Umbilical cord (tissue), 2 donors: Measurements from ENCODE around the gene ISLR2. TPM values are rescaled to one million over a fixed set of nuclear protein-coding genes. Genes with fewer than 3 reads are reported as not detected.
"Not testable (repeated sequence)": the region's sequence is repeated elsewhere in the genome, so short reads cannot be mapped to it uniquely, and the experiment has no call there.

ENCODE experiments used
- DNase-seq: peaks from one replicate; pipeline ENCODE4 v3.0.0-alpha.2; 2015; ENCODE audit warnings: low spot score
- total RNA-seq: library from RNA; depleted of rRNA; stranded (reverse); fragments of >200 nt; gene quantifications from one replicate; pipeline ENCODE4 v1.2.3, GENCODE V29; 2014; ENCODE audit warnings: low replicate concordance; ENCODE audit not compliant: insufficient read depth

Gene ISLR2
- total RNA-seq, 1 donor from 2014 or later, result 2.6 TPM

GRCh38 chr15:74156678-74157411, 26.5 kb downstream of the ISLR2 start:
- peak; percentile 87 for DNase-seq

GRCh38 chr15:74157868-74158827, 27.8 kb downstream of the ISLR2 start:
- no peak for DNase-seq

DNA sequence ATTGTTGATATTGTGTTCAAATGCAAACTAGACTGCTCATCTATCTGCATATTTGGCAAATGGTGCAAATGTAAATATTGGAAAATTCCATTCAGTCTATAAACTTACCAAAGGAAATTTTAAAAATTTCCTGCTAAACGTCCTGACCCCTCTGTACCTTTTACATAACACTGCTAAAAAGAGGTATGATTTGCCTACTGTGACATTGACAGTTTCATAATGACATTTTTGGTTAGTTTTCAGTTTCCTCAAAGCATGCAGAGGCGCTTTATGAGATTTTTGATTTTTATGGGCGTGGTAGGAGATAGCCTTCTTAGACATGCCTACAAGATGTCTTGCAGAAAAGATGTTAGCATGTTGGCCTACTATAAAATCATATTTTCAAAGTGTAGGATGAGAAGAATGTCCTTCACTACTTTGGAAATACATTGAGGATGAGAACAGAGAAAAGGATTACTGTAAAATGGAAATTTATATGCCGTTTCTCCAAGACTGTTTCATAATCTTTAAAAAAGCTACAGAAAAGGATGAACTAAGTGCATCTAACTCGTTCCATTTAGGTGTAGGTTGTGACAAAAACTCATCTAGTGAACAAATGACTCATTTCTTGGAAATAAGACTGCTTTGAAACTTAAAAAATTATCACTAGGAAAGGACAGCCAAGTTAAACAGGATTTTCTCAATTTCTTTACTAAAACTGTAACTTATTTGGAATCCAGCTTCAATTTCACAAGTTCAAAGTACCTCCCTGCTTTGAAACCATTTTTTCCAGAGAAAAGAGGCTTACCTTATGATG, 28.7 kb downstream of the ISLR2 start:
- DNase-seq, result no peak

GRCh38 chr15:74159773-74160172, 29.4 kb downstream of the ISLR2 start:
- DNase-seq, result no peak

- DNase-seq, result not testable (repeated sequence)
These were observed 30.0 kb downstream of the ISLR2 start for GRCh38 chr15:74160390-74160789.

DNA sequence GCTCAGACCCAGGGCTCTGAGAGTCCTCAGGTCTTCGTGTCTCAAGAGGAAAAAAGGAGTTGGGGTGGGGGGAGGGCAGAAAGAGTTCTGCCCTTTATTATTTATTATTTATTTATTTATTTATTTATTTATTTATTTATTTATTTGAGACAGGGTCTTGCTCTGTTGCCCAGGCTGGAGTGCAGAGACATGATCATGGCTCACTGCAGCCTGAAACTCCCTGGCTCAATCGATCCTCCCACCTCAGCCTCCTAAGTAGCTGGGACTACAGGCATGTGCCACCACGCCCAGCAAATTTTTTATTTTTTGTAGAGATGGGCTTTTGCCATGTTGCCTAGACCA, 31.8 kb downstream of the ISLR2 start:
- DNase-seq, result not testable (repeated sequence)

DNA sequence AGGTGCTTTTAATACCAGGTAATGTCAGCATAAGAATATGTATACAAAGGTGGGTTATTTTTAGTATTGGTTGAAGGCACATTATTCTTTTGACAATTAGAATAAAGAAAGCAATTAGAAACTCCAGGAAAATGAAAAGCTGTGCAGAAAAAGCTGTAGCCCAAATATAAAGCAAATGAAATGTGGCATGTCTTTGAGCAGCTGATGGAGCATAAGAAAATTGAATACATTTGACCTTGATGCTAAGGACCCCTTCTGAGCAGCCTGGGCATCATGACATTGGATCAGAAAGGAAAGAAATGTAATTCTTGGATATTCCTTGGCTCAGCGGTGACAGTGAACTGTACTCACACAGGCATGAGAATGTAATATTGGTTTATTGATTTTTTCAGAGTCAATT, 35.1 kb downstream of the ISLR2 start:
- DNase-seq, result no peak

DNA sequence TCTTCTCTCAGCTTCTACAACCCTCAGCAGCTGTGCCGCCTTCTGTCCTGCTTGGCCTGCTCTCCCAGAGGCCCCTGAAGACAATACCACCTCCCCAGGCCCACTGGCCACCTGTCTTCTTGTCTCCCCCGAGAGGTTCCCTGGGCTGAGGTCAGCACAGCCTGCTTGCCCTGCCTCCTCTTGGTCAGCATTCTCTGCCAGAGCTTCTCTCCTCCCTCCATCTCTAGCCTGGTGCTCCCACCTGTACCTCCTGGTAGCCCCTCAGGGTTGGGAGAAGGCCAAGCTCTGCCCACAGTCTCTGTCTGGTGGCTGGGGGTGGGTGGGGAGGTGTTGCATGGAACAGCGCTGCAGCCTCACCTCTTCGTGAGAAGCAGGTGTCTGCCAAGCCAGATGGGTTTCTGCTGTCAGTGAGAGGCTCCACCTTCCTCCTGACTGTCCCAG, 37.5 kb downstream of the ISLR2 start:
- no peak for DNase-seq

DNA sequence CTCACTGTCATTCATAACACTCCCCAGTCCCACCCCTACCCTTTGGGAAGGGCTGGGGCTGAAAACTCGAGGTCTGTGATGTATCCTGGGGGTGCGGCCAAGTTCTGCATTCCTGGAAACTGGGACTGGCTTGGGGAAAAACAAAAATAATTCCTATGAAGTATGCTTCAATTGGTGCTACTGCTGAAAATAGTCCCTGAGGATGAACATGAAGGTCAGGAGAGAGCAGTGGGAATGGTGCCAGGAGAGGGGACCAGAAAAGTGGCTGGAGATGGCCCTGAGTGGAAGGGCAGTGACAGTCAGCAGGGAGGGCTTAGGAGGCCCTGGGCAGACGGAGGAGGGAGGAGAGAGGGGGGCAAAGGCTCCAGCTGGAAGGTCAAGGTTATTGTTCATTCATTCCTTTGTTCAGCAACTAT, 38.3 kb downstream of the ISLR2 start:
- peak; percentile 68 for DNase-seq

GRCh38 chr15:74170071-74170844, 39.9 kb downstream of the ISLR2 start:
- DNase-seq, result peak; percentile 71

- DNase-seq, result no peak
These were observed 40.6 kb downstream of the ISLR2 start for GRCh38 chr15:74170875-74171578.

DNA sequence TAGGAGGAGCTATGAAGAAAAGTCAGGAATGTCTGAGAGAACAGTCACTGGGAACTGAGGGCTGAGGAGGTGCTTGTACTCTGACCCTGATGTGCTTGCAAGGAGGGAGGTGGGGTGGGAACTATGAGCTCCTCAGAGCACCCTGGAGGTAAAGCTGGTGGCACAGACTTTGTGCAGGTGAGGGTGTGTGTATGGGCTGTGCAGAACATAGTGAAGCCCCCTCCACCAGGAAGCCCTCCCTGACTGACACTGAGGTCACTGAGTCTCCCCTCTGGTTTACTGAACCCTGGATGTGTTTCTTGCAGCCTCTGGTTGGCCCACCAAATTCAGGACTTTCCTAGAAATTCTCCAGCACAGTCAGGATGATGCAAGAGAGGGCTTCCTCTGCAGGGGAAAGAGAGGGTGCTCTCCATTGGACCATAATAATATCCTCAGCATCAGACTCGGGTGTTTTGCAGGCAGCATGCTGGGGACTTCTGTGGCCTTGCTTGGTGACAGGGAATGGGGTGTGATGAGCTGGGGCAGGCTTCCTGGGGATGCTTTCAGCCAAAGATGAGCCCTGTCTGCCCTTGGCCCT, 41.7 kb downstream of the ISLR2 start:
- DNase-seq, result no peak

DNA sequence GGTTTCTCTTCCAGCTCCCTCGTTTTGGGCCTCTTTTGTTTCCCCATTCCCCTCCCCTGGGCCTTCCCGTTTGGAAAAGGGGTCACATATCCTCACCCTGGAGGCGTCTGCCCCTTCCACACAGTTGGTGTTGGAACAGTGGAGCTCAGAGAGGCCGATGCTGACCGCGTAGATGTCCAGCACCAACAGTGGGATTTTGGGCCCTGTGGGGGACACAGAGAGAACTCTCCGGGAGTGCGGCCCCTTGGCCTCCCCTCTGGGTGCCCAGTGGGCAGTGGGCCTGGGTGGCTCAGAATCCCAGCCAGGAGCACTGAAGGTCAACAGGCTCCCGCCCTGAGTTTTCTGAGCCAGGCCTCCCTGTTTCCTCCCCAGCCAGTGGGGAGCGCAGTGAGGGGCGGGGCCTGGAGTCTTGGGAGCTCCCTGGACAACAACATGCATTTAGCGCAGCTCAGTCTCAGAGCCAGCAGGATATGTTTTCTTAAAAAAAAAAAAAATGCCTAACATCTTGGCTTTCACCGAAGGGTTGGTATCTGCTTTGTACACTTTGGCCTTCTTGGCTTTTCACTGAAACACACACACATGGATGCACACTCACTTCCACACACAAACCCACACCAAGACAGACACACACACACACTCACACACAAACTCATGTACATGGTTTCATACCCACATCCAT, 42.5 kb downstream of the ISLR2 start:
- peak; percentile 95 for DNase-seq

DNA sequence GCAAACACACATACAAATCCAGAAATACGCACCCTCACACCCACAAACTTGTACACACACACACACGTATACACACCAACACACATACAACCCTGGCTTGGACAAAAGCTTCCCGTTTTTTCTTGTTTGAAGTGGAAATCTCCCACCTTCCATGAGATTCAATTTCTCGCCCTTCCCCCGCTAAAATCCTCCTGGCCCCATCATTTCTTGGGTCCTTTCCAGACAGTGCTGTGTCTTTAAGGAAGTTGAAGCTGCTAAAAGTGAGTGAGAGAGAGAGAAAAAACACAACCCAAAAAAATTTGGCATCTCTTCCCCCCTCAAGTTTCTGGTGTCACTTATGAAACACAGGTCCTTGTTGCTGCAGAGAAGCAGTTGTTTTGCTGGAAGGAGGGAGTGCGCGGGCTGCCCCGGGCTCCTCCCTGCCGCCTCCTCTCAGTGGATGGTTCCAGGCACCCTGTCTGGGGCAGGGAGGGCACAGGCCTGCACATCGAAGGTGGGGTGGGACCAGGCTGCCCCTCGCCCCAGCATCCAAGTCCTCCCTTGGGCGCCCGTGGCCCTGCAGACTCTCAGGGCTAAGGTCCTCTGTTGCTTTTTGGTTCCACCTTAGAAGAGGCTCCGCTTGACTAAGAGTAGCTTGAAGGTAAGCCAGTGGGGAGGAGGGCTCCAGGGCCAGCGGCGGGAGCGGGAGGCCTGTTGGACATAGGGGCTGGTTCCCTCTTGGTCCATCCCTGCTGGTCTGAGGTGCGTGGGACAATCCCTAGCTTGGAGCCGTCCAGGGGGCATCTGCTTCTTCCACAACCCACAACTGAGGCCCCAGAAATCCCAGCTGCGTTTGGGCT, 43.2 kb downstream of the ISLR2 start, which contains the start of gene ISLR:
Gene ISLR, plus strand, starts transcription at position 331 of the 839 bp plus-strand sequence. CDS start 1,149 bp downstream, outside the sequence.
- DNase-seq, result peak; percentile 96

- DNase-seq, result peak; percentile 96
These were observed 44.0 kb downstream of the ISLR2 start for GRCh38 chr15:74174219-74174957.

DNA sequence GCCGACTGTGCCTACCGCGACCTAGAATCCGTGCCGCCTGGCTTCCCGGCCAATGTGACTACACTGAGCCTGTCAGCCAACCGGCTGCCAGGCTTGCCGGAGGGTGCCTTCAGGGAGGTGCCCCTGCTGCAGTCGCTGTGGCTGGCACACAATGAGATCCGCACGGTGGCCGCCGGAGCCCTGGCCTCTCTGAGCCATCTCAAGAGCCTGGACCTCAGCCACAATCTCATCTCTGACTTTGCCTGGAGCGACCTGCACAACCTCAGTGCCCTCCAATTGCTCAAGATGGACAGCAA, 44.5 kb downstream of the ISLR2 start:
- DNase-seq, result no peak

DNA sequence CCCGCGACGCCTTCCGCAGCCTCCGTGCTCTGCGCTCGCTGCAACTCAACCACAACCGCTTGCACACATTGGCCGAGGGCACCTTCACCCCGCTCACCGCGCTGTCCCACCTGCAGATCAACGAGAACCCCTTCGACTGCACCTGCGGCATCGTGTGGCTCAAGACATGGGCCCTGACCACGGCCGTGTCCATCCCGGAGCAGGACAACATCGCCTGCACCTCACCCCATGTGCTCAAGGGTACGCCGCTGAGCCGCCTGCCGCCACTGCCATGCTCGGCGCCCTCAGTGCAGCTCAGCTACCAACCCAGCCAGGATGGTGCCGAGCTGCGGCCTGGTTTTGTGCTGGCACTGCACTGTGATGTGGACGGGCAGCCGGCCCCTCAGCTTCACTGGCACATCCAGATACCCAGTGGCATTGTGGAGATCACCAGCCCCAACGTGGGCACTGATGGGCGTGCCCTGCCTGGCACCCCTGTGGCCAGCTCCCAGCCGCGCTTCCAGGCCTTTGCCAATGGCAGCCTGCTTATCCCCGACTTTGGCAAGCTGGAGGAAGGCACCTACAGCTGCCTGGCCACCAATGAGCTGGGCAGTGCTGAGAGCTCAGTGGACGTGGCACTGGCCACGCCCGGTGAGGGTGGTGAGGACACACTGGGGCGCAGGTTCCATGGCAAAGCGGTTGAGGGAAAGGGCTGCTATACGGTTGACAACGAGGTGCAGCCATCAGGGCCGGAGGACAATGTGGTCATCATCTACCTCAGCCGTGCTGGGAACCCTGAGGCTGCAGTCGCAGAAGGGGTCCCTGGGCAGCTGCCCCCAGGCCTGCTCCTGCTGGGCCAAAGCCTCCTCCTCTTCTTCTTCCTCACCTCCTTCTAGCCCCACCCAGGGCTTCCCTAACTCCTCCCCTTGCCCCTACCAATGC, 45.1 kb downstream of the ISLR2 start:
- no peak for DNase-seq
